ENCODE measurements around the gene TSC22D4. TPM values are rescaled to one million over a fixed set of nuclear protein-coding genes. Genes with fewer than 3 reads are reported as not detected.

Gene TSC22D4
- total and polyA plus RNA-seq, 2 donors (not counting 3 experiments of a cell fraction or from before 2014, with no cell fraction given), result 40.1 to 84.4 TPM

DNA sequence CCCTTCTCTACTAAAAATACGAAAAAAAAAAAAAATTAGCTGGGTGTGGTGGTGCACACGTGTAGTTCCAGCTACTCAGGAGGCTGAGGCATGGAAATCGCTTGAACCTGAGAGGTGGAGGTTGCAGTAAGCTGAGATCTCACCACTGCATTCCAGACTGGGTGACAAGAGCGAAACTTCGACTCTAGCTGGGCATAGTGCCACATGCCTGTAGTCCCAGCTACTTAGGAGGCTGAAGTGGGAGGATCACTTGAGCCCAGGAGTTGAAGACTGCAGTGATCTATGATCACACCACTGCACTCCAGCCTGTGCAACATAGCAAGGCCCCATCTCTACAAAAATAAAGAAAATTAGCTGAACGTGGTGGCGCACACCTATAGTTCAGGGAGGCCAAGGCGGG lies 13.7 kb downstream of the TSC22D4 start:
- Histone ChIP-seq H3K79me2 (ENCODE audit: control insufficient read depth, insufficient read depth, low read length) (peaks cover 1% of the 10 kb centered on the region), H3K27me3 (ENCODE audit: control insufficient read depth in 2 of 2, insufficient read depth in 2 of 2, low read length in 2 of 2) (no peaks in the 10 kb centered on the region), H3K9me3 (replicated peaks; ENCODE audit: control insufficient read depth, insufficient read depth, low read length) (no peaks in the 10 kb centered on the region), H3K9me1 (replicated peaks; ENCODE audit: control insufficient read depth, extremely low read depth, insufficient read depth, low read length) (no peaks in the 10 kb centered on the region), H3K27ac (ENCODE audit: insufficient read depth, low read depth, low read length) (no peak overlapping the region), H3K4me1 (ENCODE audit: control insufficient read depth, extremely low read depth, insufficient read depth, low read length) (peaks cover 12% of the 10 kb centered on the region), H4K20me1 (replicated peaks; ENCODE audit: control insufficient read depth, extremely low read depth, insufficient read depth, low read length) (no peaks in the 10 kb centered on the region), H3K4me3 (replicated peaks in 1 of 3; ENCODE audit: insufficient read depth in 1 of 3, low read depth in 1 of 3, low read length in 3 of 3) (no peak overlapping the region), H2AFZ (ENCODE audit: low read depth, low read length) (no peak overlapping the region), H3K36me3 (ENCODE audit: control insufficient read depth in 2 of 2, extremely low read depth in 1 of 2, insufficient read depth in 2 of 2, low read length in 2 of 2) (peaks cover 0 to 18% of the 10 kb centered on the region in 2 experiments), H3K9ac (replicated peaks; ENCODE audit: extremely low read depth, insufficient read depth, low read length) (no peak overlapping the region), H3K4me2 (ENCODE audit: insufficient read depth, low read length) (no peak overlapping the region)
- ChIA-PET CTCF (interaction anchor here (0.6 to 3.9 kb wide), 24 partner anchors 11 to 386 kb away, joined by 3 to 53 read pairs (median 5); partner anchors contain the start of genes AGFG2, FBXO24 and TSC22D4), POLR2A (interaction anchor here (0.9 to 1.2 kb wide), 3 partner anchors 37 to 120 kb away, joined by 3 to 7 read pairs (median 4); partner anchors contain the start of genes FBXO24, LRCH4 and ZCWPW1)
- peak; percentile 72 for FAIRE-seq
- dilution Hi-C loops (cut with MboI; ENCODE audit: extremely low pct_ligation_motif_present, low sequenced_read_pairs), result no loop called here
- no TSS peak for BruUV-seq (replicated peaks)
- TF ChIP-seq POLR2AphosphoS5 (IDR thresholded peaks at IDR 0.05; ENCODE audit: insufficient read depth, low read depth, low read length), result no peak
- no peak for TF ChIP-seq FOS (IDR thresholded peaks at IDR 0.05; ENCODE audit: borderline replicate concordance, insufficient read depth, low read length)
- TF ChIP-seq, protein P1, sequence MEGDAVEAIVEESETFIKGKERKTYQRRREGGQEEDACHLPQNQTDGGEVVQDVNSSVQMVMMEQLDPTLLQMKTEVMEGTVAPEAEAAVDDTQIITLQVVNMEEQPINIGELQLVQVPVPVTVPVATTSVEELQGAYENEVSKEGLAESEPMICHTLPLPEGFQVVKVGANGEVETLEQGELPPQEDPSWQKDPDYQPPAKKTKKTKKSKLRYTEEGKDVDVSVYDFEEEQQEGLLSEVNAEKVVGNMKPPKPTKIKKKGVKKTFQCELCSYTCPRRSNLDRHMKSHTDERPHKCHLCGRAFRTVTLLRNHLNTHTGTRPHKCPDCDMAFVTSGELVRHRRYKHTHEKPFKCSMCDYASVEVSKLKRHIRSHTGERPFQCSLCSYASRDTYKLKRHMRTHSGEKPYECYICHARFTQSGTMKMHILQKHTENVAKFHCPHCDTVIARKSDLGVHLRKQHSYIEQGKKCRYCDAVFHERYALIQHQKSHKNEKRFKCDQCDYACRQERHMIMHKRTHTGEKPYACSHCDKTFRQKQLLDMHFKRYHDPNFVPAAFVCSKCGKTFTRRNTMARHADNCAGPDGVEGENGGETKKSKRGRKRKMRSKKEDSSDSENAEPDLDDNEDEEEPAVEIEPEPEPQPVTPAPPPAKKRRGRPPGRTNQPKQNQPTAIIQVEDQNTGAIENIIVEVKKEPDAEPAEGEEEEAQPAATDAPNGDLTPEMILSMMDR (IDR thresholded peaks at IDR 0.05; ENCODE audit: extremely low read depth in 1 of 2, insufficient read depth in 1 of 2, low read depth in 1 of 2, low read length in 2 of 2), result no peak
- no peak for TF ChIP-seq EZH2 (IDR thresholded peaks at IDR 0.05; ENCODE audit: borderline replicate concordance, low read depth, low read length, severe bottlenecking)
- TF ChIP-seq GATA2 (IDR thresholded peaks at IDR 0.05; ENCODE audit: insufficient read depth, insufficient read length, low read depth, low read length), result no peak
- TF ChIP-seq, protein P2, sequence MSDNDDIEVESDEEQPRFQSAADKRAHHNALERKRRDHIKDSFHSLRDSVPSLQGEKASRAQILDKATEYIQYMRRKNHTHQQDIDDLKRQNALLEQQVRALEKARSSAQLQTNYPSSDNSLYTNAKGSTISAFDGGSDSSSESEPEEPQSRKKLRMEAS (IDR thresholded peaks at IDR 0.05; ENCODE audit: insufficient read depth, insufficient read length), result no peak
- TF ChIP-seq MYC (IDR thresholded peaks at IDR 0.05; ENCODE audit: low read depth, low read length), result no peak
- no peak for TF ChIP-seq POLR2A (IDR thresholded peaks at IDR 0.05; ENCODE audit: low read depth, low read length)
- TF ChIP-seq JUN (IDR thresholded peaks at IDR 0.05; ENCODE audit: borderline replicate concordance, insufficient read depth, insufficient read length, low read depth), result no peak
- intact Hi-C loops (cut with micrococcal nuclease), result loop anchor here (5.0 kb wide), 2 partner anchors 212 to 227 kb away; partner anchors contain the start of gene GIGYF1
- DNase-seq (ENCODE audit: low read depth, low spot score), result no peak
